AG10803 (cell line): ENCODE measurements around the gene LPGAT1.

Source experiments
- DNase-seq: peaks from one replicate; pipeline ENCODE4 v3.0.0; 2010; ENCODE audit warnings: low read depth
- H3K4me3 ChIP-seq: 2 replicates; pipeline ENCODE4 v1.5.1; 2011; ENCODE audit warnings: mild to moderate bottlenecking, low read length, control low read depth
- TF ChIP-seq, protein P1 (sequence below): conservative IDR thresholded peaks from 2 replicates; pipeline ENCODE4 v1.5.1; 2011; ENCODE audit warnings: mild to moderate bottlenecking, low read length, control low read depth, inconsistent platforms

The LPGAT1 gene

DNA sequence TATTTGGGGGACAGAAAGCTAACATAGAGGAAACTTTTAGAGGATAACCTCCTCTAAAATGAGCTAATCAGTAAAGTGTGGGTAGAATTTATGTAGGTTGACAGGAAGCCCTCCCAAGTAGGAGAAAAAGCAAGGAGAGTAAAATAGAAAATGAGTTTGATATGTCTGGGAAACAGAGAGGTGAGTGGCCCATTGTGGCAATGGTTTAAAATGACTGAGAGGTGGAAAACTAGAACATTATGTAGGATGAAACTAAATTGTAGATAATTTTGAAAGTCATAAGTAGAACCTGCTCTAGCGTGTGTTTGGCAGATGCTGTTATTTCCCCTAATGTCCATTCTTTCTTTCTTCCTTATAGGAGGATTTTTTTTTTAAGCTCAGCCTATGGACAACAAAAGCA, 8.5 kb upstream of the LPGAT1 start:
- DNase-seq = no peak
- no peak overlapping the region for H3K4me3 ChIP-seq
- TF ChIP-seq, protein P1, sequence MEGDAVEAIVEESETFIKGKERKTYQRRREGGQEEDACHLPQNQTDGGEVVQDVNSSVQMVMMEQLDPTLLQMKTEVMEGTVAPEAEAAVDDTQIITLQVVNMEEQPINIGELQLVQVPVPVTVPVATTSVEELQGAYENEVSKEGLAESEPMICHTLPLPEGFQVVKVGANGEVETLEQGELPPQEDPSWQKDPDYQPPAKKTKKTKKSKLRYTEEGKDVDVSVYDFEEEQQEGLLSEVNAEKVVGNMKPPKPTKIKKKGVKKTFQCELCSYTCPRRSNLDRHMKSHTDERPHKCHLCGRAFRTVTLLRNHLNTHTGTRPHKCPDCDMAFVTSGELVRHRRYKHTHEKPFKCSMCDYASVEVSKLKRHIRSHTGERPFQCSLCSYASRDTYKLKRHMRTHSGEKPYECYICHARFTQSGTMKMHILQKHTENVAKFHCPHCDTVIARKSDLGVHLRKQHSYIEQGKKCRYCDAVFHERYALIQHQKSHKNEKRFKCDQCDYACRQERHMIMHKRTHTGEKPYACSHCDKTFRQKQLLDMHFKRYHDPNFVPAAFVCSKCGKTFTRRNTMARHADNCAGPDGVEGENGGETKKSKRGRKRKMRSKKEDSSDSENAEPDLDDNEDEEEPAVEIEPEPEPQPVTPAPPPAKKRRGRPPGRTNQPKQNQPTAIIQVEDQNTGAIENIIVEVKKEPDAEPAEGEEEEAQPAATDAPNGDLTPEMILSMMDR = no peak

DNA sequence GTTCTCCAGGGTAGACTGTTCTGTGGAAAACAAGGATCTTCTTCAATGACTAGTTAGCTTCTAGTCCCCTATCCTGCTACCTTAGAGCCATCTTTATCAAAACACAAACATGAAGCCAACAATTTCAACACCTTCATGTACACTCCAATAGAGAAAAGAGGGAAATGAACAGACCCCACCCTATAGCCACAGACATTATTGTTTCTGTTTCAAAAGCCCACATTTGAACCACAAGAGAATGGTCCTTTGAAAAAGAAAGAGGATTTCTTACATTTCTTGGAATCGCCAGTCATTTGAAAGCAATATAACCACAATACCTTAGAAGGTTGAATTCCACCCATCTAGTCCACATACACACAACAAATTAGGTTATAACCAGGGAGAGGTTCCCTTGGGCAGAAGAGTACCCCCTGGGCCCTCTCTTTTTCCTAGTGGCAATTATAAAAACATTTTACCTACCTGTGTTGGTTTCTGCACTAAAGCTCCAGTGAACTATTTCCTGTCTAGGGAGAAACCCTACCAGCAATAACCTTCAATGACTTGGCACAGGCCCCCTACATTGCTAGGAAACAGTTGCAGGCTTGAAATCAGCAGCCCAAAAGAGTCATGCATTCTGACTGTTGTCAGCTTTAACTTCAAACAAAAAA, 2.7 kb upstream of the LPGAT1 start:
- no peak overlapping the region for H3K4me3 ChIP-seq
- TF ChIP-seq, protein P1 = no peak
- no peak for DNase-seq

GRCh38 chr1:211832661-211833060, 2.1 kb upstream of the LPGAT1 start:
- TF ChIP-seq, protein P1 = no peak
- no peak for DNase-seq
- no peak overlapping the region for H3K4me3 ChIP-seq

- no peak overlapping the region for H3K4me3 ChIP-seq
- no peak for DNase-seq
- TF ChIP-seq, protein P1 = no peak
Measured at GRCh38 chr1:211831558-211832323, 1.2 kb upstream of the LPGAT1 start.

GRCh38 chr1:211830055-211830327, 572 bp downstream of the LPGAT1 start:
- H3K4me3 ChIP-seq = peak overlapping the region; percentile 75
- peak; percentile 5 for DNase-seq
- TF ChIP-seq, protein P1 = no peak

- peak; percentile 29 for DNase-seq
- H3K4me3 ChIP-seq = peak overlapping the region; percentile 75
- TF ChIP-seq, protein P1 = peak; percentile 32
Measured at GRCh38 chr1:211829343-211830054, 1.1 kb downstream of the LPGAT1 start.
